Right renal cortex interstitium (tissue), 3 donors: ENCODE data around the gene LMOD2. TPM values are rescaled to one million over a fixed set of nuclear protein-coding genes. Genes with fewer than 3 reads are reported as not detected.

Experiments
- DNase-seq, 3 donors: peaks; one replicate each; pipeline ENCODE4 v3.0.0-alpha.2; 2013; ENCODE audit warnings: low read depth in 3 of 3, low spot score in 2 of 3
- polyA plus RNA-seq, 3 donors: library from polyadenylated mRNA; unstranded; fragments of 120-200 nt; gene quantifications; one replicate each; pipeline ENCODE4 v1.2.1, GENCODE V29; 2013; ENCODE audit not compliant: insufficient read length in 3 of 3

The LMOD2 gene
- polyA plus RNA-seq, 3 donors: 0.10 to 0.15 TPM; not detected in 1

- no peak for DNase-seq
These were observed 55.0 kb downstream of the LMOD2 start for GRCh38 chr7:123710683-123711082.

- no peak for DNase-seq
These were observed 56.2 kb downstream of the LMOD2 start for GRCh38 chr7:123711832-123712293.

GRCh38 chr7:123712619-123713018 is 57.0 kb downstream of the LMOD2 start:
- no peak for DNase-seq

Other genes starting within 250 kb of the LMOD2 start
- 1 to 10 TPM; 5.2 to 6.7 (median 6.2) TPM for gene IQUB, start 121.3 kb upstream of the LMOD2 start, polyA plus RNA-seq
- 100 to 1,000 TPM; 218 to 243 (median 240) TPM for gene NDUFA5, start 98.0 kb upstream of the LMOD2 start, polyA plus RNA-seq
- 1 to 10 TPM; 1.1 to 2.0 (median 1.8) TPM for gene ASB15, start 54.0 kb upstream of the LMOD2 start, polyA plus RNA-seq
- 10 to 100 TPM; 81.0 to 85.6 (median 83.5) TPM for gene WASL, start 93.1 kb downstream of the LMOD2 start, polyA plus RNA-seq
- gene HYAL4, start 189.3 kb downstream of the LMOD2 start, polyA plus RNA-seq: under 1 TPM in 2 of 3 donors, not detected in 1; 0.12 to 0.16 TPM